ENCODE data around the gene ANKFN1. TPM values are rescaled to one million over a fixed set of nuclear protein-coding genes. Genes with fewer than 3 reads are reported as not detected.

The ANKFN1 gene
- total RNA-seq, 1 donor from 2014 or later: not detected

GRCh38 chr17:56159826-56160380 lies 6.6 kb downstream of the ANKFN1 start:
- Mint-ChIP-seq H3K4me3 (no peak overlapping the region), H3K36me3 (ENCODE audit: low read depth) (no peaks in the 10 kb centered on the region), H3K27me3 (peaks cover 3% of the 10 kb centered on the region), H3K4me1 (no peaks in the 10 kb centered on the region), H3K27ac (no peak overlapping the region), H3K9me3 (no peaks in the 10 kb centered on the region)
- intact Hi-C loops (cut with micrococcal nuclease): no loop called here
- DNase-seq: no peak

- Mint-ChIP-seq H3K4me3 (no peak overlapping the region), H3K9me3 (no peaks in the 10 kb centered on the region), H3K36me3 (ENCODE audit: low read depth) (no peaks in the 10 kb centered on the region), H3K27ac (no peak overlapping the region), H3K27me3 (peaks cover 3% of the 10 kb centered on the region), H3K4me1 (no peaks in the 10 kb centered on the region)
- intact Hi-C loops (cut with micrococcal nuclease): no loop called here
- DNase-seq: no peak
Observed at GRCh38 chr17:56160422-56160821, 7.1 kb downstream of the ANKFN1 start.

- no peak for DNase-seq
- H3K27me3 Mint-ChIP-seq: peaks cover 3% of the 10 kb centered on the region
- no peaks in the 10 kb centered on the region for H3K4me1 Mint-ChIP-seq
- no peaks in the 10 kb centered on the region for H3K9me3 Mint-ChIP-seq
- H3K27ac Mint-ChIP-seq: no peak overlapping the region
- intact Hi-C loops (cut with micrococcal nuclease): no loop called here
- H3K4me3 Mint-ChIP-seq: no peak overlapping the region
- no peaks in the 10 kb centered on the region for H3K36me3 Mint-ChIP-seq (ENCODE audit: low read depth)
Observed at GRCh38 chr17:56165072-56165641, 11.9 kb downstream of the ANKFN1 start.

- no peaks in the 10 kb centered on the region for H3K4me1 Mint-ChIP-seq
- intact Hi-C loops (cut with micrococcal nuclease): no loop called here
- no peaks in the 10 kb centered on the region for H3K27me3 Mint-ChIP-seq
- H3K36me3 Mint-ChIP-seq (ENCODE audit: low read depth): no peaks in the 10 kb centered on the region
- no peak overlapping the region for H3K27ac Mint-ChIP-seq
- H3K4me3 Mint-ChIP-seq: no peak overlapping the region
- no peaks in the 10 kb centered on the region for H3K9me3 Mint-ChIP-seq
- DNase-seq: no peak
Observed at GRCh38 chr17:56167491-56167890, 14.2 kb downstream of the ANKFN1 start.

- DNase-seq: no peak
- Mint-ChIP-seq H3K27ac (no peak overlapping the region), H3K36me3 (ENCODE audit: low read depth) (no peaks in the 10 kb centered on the region), H3K4me1 (no peaks in the 10 kb centered on the region), H3K4me3 (no peak overlapping the region), H3K9me3 (no peaks in the 10 kb centered on the region), H3K27me3 (peaks cover 2% of the 10 kb centered on the region)
- intact Hi-C loops (cut with micrococcal nuclease): no loop called here
Observed at GRCh38 chr17:56169621-56170020, 16.3 kb downstream of the ANKFN1 start.

- intact Hi-C loops (cut with micrococcal nuclease): no loop called here
- Mint-ChIP-seq H3K4me1 (no peaks in the 10 kb centered on the region), H3K27me3 (peaks cover 2% of the 10 kb centered on the region), H3K9me3 (no peaks in the 10 kb centered on the region), H3K4me3 (no peak overlapping the region), H3K36me3 (ENCODE audit: low read depth) (no peaks in the 10 kb centered on the region), H3K27ac (no peak overlapping the region)
- DNase-seq: no peak
Observed at GRCh38 chr17:56171186-56171959, 18.1 kb downstream of the ANKFN1 start.

- Mint-ChIP-seq H3K36me3 (ENCODE audit: low read depth) (no peaks in the 10 kb centered on the region), H3K9me3 (no peaks in the 10 kb centered on the region), H3K4me1 (no peaks in the 10 kb centered on the region), H3K27me3 (peaks cover 2% of the 10 kb centered on the region), H3K4me3 (no peak overlapping the region), H3K27ac (no peak overlapping the region)
- intact Hi-C loops (cut with micrococcal nuclease): no loop called here
- DNase-seq: no peak
Observed at GRCh38 chr17:56172517-56172982, 19.3 kb downstream of the ANKFN1 start.

- Mint-ChIP-seq H3K9me3 (no peaks in the 10 kb centered on the region), H3K4me3 (no peak overlapping the region), H3K27ac (no peak overlapping the region), H3K36me3 (ENCODE audit: low read depth) (no peaks in the 10 kb centered on the region), H3K27me3 (peaks cover 2% of the 10 kb centered on the region), H3K4me1 (no peaks in the 10 kb centered on the region)
- intact Hi-C loops (cut with micrococcal nuclease): no loop called here
- DNase-seq: no peak
Observed at GRCh38 chr17:56173026-56173425, 19.8 kb downstream of the ANKFN1 start.

GRCh38 chr17:56173958-56174835 lies 20.9 kb downstream of the ANKFN1 start:
- peaks cover 2% of the 10 kb centered on the region for H3K27me3 Mint-ChIP-seq

GRCh38 chr17:56175299-56175955 lies 22.2 kb downstream of the ANKFN1 start:
- intact Hi-C loops (cut with micrococcal nuclease): no loop called here
- no peaks in the 10 kb centered on the region for H3K4me1 Mint-ChIP-seq
- H3K9me3 Mint-ChIP-seq: no peaks in the 10 kb centered on the region
- no peak overlapping the region for H3K4me3 Mint-ChIP-seq
- no peak overlapping the region for H3K27ac Mint-ChIP-seq
- DNase-seq: no peak
- peaks cover 2% of the 10 kb centered on the region for H3K27me3 Mint-ChIP-seq
- no peaks in the 10 kb centered on the region for H3K36me3 Mint-ChIP-seq (ENCODE audit: low read depth)

More at GRCh38 chr17:56173958-56174835, 20.9 kb downstream of the ANKFN1 start:
- intact Hi-C loops (cut with micrococcal nuclease): no loop called here
- H3K9me3 Mint-ChIP-seq: no peaks in the 10 kb centered on the region
- no peak overlapping the region for H3K4me3 Mint-ChIP-seq
- no peaks in the 10 kb centered on the region for H3K36me3 Mint-ChIP-seq (ENCODE audit: low read depth)
- H3K4me1 Mint-ChIP-seq: no peaks in the 10 kb centered on the region
- DNase-seq: no peak
- H3K27ac Mint-ChIP-seq: no peak overlapping the region

GRCh38 chr17:56176091-56176490 lies 22.8 kb downstream of the ANKFN1 start:
- H3K27me3 Mint-ChIP-seq: peaks cover 2% of the 10 kb centered on the region
- H3K4me1 Mint-ChIP-seq: no peaks in the 10 kb centered on the region
- H3K4me3 Mint-ChIP-seq: no peak overlapping the region
- H3K9me3 Mint-ChIP-seq: no peaks in the 10 kb centered on the region
- DNase-seq: no peak
- intact Hi-C loops (cut with micrococcal nuclease): no loop called here
- H3K36me3 Mint-ChIP-seq (ENCODE audit: low read depth): no peaks in the 10 kb centered on the region
- no peak overlapping the region for H3K27ac Mint-ChIP-seq

- H3K4me1 Mint-ChIP-seq: no peaks in the 10 kb centered on the region
- H3K27ac Mint-ChIP-seq: no peak overlapping the region
- peaks cover 2% of the 10 kb centered on the region for H3K27me3 Mint-ChIP-seq
- no peaks in the 10 kb centered on the region for H3K36me3 Mint-ChIP-seq (ENCODE audit: low read depth)
- H3K4me3 Mint-ChIP-seq: no peak overlapping the region
- DNase-seq: no peak
- intact Hi-C loops (cut with micrococcal nuclease): no loop called here
- no peaks in the 10 kb centered on the region for H3K9me3 Mint-ChIP-seq
Observed at GRCh38 chr17:56177361-56177760, 24.1 kb downstream of the ANKFN1 start.

GRCh38 chr17:56178203-56178602 lies 24.9 kb downstream of the ANKFN1 start:
- no peaks in the 10 kb centered on the region for H3K36me3 Mint-ChIP-seq (ENCODE audit: low read depth)
- no peak overlapping the region for H3K4me3 Mint-ChIP-seq
- H3K9me3 Mint-ChIP-seq: no peaks in the 10 kb centered on the region
- peaks cover under 1% of the 10 kb centered on the region for H3K27me3 Mint-ChIP-seq
- DNase-seq: no peak
- no peak overlapping the region for H3K27ac Mint-ChIP-seq
- intact Hi-C loops (cut with micrococcal nuclease): no loop called here
- no peaks in the 10 kb centered on the region for H3K4me1 Mint-ChIP-seq

Data from activated CD4-positive, alpha-beta T cell treated with anti-CD3 and anti-CD28 coated beads, Interleukin-2, amount 10 ng/mL, durations not matched to agents 24 days and 14 days (primary cell).